ENCODE results near the gene TMEM52B. TPM values are rescaled to one million over a fixed set of nuclear protein-coding genes. Genes with fewer than 3 reads are reported as not detected.
"Not testable (repeated sequence)": the region's sequence is repeated elsewhere in the genome, so short reads cannot be mapped to it uniquely, and the experiment has no call there.

TMEM52B gene
- total and polyA plus RNA-seq, 2 of the 13 experiments (the other 11 are each of a cell fraction or from before 2014, with no cell fraction given), result not detected

DNA sequence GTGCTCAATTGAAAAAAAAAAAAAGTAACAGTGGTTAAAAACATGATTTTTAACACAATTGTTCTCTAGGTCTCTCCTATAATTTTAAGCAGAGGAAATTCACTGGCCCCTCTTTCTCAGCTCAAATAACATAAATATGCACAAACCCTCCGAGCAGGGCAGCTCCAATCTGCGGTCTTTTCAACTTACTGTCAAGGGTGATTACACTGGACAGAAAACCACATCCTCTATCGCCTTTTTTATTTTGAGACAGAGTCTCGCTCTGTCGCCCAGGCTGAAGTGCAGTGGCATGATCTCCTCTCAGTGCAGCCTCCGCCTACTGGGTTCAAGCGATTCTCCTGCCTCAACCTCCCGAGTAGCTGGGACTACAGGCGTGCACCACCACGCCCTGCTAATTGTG is 17.4 kb downstream of the TMEM52B start (continued):
- TF ChIP-seq, protein P1, sequence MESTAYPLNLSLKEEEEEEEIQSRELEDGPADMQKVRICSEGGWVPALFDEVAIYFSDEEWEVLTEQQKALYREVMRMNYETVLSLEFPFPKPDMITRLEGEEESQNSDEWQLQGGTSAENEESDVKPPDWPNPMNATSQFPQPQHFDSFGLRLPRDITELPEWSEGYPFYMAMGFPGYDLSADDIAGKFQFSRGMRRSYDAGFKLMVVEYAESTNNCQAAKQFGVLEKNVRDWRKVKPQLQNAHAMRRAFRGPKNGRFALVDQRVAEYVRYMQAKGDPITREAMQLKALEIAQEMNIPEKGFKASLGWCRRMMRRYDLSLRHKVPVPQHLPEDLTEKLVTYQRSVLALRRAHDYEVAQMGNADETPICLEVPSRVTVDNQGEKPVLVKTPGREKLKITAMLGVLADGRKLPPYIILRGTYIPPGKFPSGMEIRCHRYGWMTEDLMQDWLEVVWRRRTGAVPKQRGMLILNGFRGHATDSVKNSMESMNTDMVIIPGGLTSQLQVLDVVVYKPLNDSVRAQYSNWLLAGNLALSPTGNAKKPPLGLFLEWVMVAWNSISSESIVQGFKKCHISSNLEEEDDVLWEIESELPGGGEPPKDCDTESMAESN (CRISPR knock-in tag; conservative IDR thresholded peaks at IDR 0.05), result no peak
- no peak for TF ChIP-seq ZNF687 (CRISPR knock-in tag; IDR thresholded peaks at IDR 0.05)
- TF ChIP-seq RFX3 (CRISPR knock-in tag; IDR thresholded peaks at IDR 0.05), result no peak
- TF ChIP-seq, protein P2, sequence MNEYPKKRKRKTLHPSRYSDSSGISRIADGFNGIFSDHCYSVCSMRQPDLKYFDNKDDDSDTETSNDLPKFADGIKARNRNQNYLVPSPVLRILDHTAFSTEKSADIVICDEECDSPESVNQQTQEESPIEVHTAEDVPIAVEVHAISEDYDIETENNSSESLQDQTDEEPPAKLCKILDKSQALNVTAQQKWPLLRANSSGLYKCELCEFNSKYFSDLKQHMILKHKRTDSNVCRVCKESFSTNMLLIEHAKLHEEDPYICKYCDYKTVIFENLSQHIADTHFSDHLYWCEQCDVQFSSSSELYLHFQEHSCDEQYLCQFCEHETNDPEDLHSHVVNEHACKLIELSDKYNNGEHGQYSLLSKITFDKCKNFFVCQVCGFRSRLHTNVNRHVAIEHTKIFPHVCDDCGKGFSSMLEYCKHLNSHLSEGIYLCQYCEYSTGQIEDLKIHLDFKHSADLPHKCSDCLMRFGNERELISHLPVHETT (CRISPR knock-in tag; conservative IDR thresholded peaks at IDR 0.05), result no peak

- no TSS peak for BruUV-seq (replicated peaks)
- CTCF ChIA-PET (ENCODE audit: low intra/inter-chr PET ratio, low total read pairs), result no interaction called here
- no peak for DNase-seq (ENCODE audit: low spot score)
These were observed 19.0 kb downstream of the TMEM52B start for GRCh38 chr12:10197879-10198278.

DNA sequence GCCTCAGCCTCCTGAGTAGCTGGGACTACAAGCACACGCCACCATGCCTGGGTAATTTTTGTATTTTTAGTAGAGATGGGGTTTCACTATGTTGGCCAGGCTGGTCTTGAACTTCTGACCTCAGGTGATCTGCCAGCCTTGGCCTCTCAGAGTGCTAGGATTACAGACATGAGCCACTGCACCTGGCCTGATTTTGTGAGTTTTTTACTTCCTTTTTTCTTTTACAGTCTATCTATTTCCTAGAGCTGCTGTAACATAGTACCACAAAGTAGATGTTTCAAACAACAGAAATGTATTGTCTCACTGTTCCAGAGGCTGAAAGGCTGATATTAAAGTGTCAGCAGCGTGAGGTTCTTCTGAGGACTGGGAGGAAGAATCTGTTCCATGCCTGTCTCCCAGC is 25.7 kb downstream of the TMEM52B start:
- not testable (repeated sequence) for FAIRE-seq

More at GRCh38 chr12:10197879-10198278, 19.0 kb downstream of the TMEM52B start:
- Histone ChIP-seq H3K27ac (ENCODE audit: extremely low read length, insufficient read depth, low read length) (no peak overlapping the region), H3K36me3 (replicated peaks in 1 of 2; ENCODE audit: control insufficient read depth in 1 of 2, insufficient read depth in 2 of 2, low read length in 2 of 2) (no peaks in the 10 kb centered on the region), H2AFZ (ENCODE audit: low read length) (no peak overlapping the region), H3K9ac (ENCODE audit: insufficient read depth, low read depth, low read length) (no peak overlapping the region), H4K20me1 (ENCODE audit: insufficient read depth, low read length) (no peaks in the 10 kb centered on the region), H3K79me2 (ENCODE audit: insufficient read depth, low read length) (no peaks in the 10 kb centered on the region), H3K9me3 (ENCODE audit: low read length) (no peaks in the 10 kb centered on the region), H3K4me2 (ENCODE audit: low read depth, low read length) (no peak overlapping the region), H3K27me3 (ENCODE audit: control insufficient read depth in 1 of 2, insufficient read depth in 2 of 2, low read length in 2 of 2) (no peaks in the 10 kb centered on the region; a peak in 3 of 5 replicates), H3K4me3 (replicated peaks in 1 of 3; ENCODE audit: insufficient read depth in 1 of 3, low read depth in 2 of 3, low read length in 3 of 3) (no peak overlapping the region), H3K4me1 (ENCODE audit: insufficient read depth, low read length) (no peaks in the 10 kb centered on the region)
- POLR2A ChIA-PET, result no interaction called here
- intact Hi-C loops (cut with micrococcal nuclease; ENCODE audit: unreplicated experiment) (no loop called here), in situ Hi-C loops (cut with HindIII; ENCODE audit: extremely low pct_ligation_motif_present, low pct_unique_long_range_greater_than_20kb) (no loop called here)
- no peak for TF ChIP-seq NPAS2 (CRISPR knock-in tag; IDR thresholded peaks at IDR 0.05; ENCODE audit: borderline replicate concordance)
- TF ChIP-seq, protein P3, sequence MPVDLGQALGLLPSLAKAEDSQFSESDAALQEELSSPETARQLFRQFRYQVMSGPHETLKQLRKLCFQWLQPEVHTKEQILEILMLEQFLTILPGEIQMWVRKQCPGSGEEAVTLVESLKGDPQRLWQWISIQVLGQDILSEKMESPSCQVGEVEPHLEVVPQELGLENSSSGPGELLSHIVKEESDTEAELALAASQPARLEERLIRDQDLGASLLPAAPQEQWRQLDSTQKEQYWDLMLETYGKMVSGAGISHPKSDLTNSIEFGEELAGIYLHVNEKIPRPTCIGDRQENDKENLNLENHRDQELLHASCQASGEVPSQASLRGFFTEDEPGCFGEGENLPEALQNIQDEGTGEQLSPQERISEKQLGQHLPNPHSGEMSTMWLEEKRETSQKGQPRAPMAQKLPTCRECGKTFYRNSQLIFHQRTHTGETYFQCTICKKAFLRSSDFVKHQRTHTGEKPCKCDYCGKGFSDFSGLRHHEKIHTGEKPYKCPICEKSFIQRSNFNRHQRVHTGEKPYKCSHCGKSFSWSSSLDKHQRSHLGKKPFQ (CRISPR knock-in tag; IDR thresholded peaks at IDR 0.05; ENCODE audit: insufficient replicate concordance), result no peak
- no peak for ATAC-seq
- WGBS (ENCODE audit: low lambda C conversion rate), result 63% methylated on average over 5 of the region's 5 CpGs
- FAIRE-seq, result no peak

More for the DNA sequence above, 25.7 kb downstream of the TMEM52B start:
- H3K4me3 ChIP-seq (replicated peaks in 1 of 3; ENCODE audit: insufficient read depth in 1 of 3, low read depth in 2 of 3, low read length in 3 of 3); H3K79me2 ChIP-seq (ENCODE audit: insufficient read depth, low read length); ATAC-seq; H3K36me3 ChIP-seq (replicated peaks in 1 of 2; ENCODE audit: control insufficient read depth in 1 of 2, insufficient read depth in 2 of 2, low read length in 2 of 2); in situ Hi-C loops (cut with HindIII; ENCODE audit: extremely low pct_ligation_motif_present, low pct_unique_long_range_greater_than_20kb); intact Hi-C loops (cut with micrococcal nuclease; ENCODE audit: unreplicated experiment); H3K4me1 ChIP-seq (ENCODE audit: insufficient read depth, low read length); H2AFZ ChIP-seq (ENCODE audit: low read length); POLR2A ChIA-PET; H3K4me2 ChIP-seq (ENCODE audit: low read depth, low read length); H3K9me3 ChIP-seq (ENCODE audit: low read length); DNase-seq (ENCODE audit: low spot score); H4K20me1 ChIP-seq (ENCODE audit: insufficient read depth, low read length); CTCF ChIA-PET (ENCODE audit: low intra/inter-chr PET ratio, low total read pairs); BruUV-seq (replicated peaks); H3K9ac ChIP-seq (ENCODE audit: insufficient read depth, low read depth, low read length); H3K27ac ChIP-seq (ENCODE audit: extremely low read length, insufficient read depth, low read length); H3K27me3 ChIP-seq (ENCODE audit: control insufficient read depth in 1 of 2, insufficient read depth in 2 of 2, low read length in 2 of 2): not testable (repeated sequence)
- WGBS (ENCODE audit: low lambda C conversion rate), result 6% methylated on average over 2 of the region's 2 CpGs

All from HepG2 (cell line).